PFSK-1 (cell line): ENCODE data around the gene CHAD.

Experiments
- POLR2AphosphoS5 ChIP-seq: IDR thresholded peaks from 2 replicates; pipeline ENCODE4 v1.6.1; 2012; ENCODE audit warnings: low read depth, mild to moderate bottlenecking, control low read depth, low read length, moderate library complexity
- TAF1 ChIP-seq: IDR thresholded peaks from 2 replicates; pipeline ENCODE4 v1.6.1; 2012; ENCODE audit warnings: low read length, control low read depth, borderline replicate concordance; ENCODE audit not compliant: insufficient read depth
- TF ChIP-seq, protein P1 (sequence below), 2 experiments: IDR thresholded peaks; 2 replicates each; pipeline versions ENCODE4 v1.6.1 to v1.8.0; 2011 to 2012; ENCODE audit warnings: low read depth in 2 of 2, low read length in 2 of 2, control low read depth in 1 of 2, inconsistent platforms in 1 of 2, mild to moderate bottlenecking in 1 of 2, moderate library complexity in 1 of 2; ENCODE audit not compliant: insufficient read depth in 1 of 2

- TF ChIP-seq, protein P1, sequence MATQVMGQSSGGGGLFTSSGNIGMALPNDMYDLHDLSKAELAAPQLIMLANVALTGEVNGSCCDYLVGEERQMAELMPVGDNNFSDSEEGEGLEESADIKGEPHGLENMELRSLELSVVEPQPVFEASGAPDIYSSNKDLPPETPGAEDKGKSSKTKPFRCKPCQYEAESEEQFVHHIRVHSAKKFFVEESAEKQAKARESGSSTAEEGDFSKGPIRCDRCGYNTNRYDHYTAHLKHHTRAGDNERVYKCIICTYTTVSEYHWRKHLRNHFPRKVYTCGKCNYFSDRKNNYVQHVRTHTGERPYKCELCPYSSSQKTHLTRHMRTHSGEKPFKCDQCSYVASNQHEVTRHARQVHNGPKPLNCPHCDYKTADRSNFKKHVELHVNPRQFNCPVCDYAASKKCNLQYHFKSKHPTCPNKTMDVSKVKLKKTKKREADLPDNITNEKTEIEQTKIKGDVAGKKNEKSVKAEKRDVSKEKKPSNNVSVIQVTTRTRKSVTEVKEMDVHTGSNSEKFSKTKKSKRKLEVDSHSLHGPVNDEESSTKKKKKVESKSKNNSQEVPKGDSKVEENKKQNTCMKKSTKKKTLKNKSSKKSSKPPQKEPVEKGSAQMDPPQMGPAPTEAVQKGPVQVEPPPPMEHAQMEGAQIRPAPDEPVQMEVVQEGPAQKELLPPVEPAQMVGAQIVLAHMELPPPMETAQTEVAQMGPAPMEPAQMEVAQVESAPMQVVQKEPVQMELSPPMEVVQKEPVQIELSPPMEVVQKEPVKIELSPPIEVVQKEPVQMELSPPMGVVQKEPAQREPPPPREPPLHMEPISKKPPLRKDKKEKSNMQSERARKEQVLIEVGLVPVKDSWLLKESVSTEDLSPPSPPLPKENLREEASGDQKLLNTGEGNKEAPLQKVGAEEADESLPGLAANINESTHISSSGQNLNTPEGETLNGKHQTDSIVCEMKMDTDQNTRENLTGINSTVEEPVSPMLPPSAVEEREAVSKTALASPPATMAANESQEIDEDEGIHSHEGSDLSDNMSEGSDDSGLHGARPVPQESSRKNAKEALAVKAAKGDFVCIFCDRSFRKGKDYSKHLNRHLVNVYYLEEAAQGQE (IDR thresholded peaks at IDR 0.05; ENCODE audit: insufficient read depth in 1 of 2, low read depth in 2 of 2, low read length in 2 of 2), result no peak
- TF ChIP-seq POLR2AphosphoS5 (no peak), TAF1 (no peak)
Observed at GRCh38 chr17:50473901-50474300, 5.2 kb upstream of the CHAD start.
